DOHH2 (cell line): ENCODE results near the gene CCL2.

ENCODE experiments used
- H3F3A ChIP-seq: fragments of 200-600 bp; sonication (generic), shearing (Covaris generic); 2 replicates; pipeline ENCODE4 v1.6.0; 2016; ENCODE audit warnings: antibody characterized with exemption, mild to moderate bottlenecking; ENCODE audit not compliant: control insufficient read depth, insufficient read depth
- H3K27ac ChIP-seq: fragments of 200-600 bp; sonication (generic); 2 replicates; pipeline ENCODE4 v1.5.1; 2014; ENCODE audit warnings: low read depth, mild to moderate bottlenecking, low read length, moderate library complexity
- H3K27me3 ChIP-seq: fragments of 200-600 bp; sonication (generic); 2 replicates; pipeline ENCODE4 v1.6.1; 2014; ENCODE audit warnings: mild to moderate bottlenecking, low read length, mixed read lengths; ENCODE audit not compliant: control insufficient read depth
- H3K36me3 ChIP-seq: fragments of 200-600 bp; sonication (generic); 2 replicates; pipeline ENCODE4 v1.6.1; 2014; ENCODE audit warnings: mild to moderate bottlenecking, low read length, moderate library complexity, mixed read lengths; ENCODE audit not compliant: control insufficient read depth
- H3K4me1 ChIP-seq: fragments of 200-600 bp; sonication (generic); 2 replicates; pipeline ENCODE4 v1.6.1; 2014; ENCODE audit warnings: mild to moderate bottlenecking, low read length, mixed read lengths; ENCODE audit not compliant: control insufficient read depth
- H3K4me2 ChIP-seq: fragments of 200-600 bp; sonication (generic); 2 replicates; pipeline ENCODE4 v1.6.0; 2014; ENCODE audit warnings: mild to moderate bottlenecking, low read length, moderate library complexity
- H3K4me3 ChIP-seq: fragments of 200-600 bp; sonication (generic); 2 replicates; pipeline ENCODE4 v1.5.1; 2014; ENCODE audit warnings: mild to moderate bottlenecking, low read length, mixed read lengths
- H3K79me2 ChIP-seq: fragments of 200-600 bp; sonication (generic); 2 replicates; pipeline ENCODE4 v1.6.1; 2014; ENCODE audit warnings: mild to moderate bottlenecking, low read length, mixed read lengths; ENCODE audit not compliant: control insufficient read depth
- H3K9me2 ChIP-seq: fragments of 200-600 bp; sonication (generic); replicated peaks from 2 replicates; pipeline ENCODE4 v1.6.1; 2014; ENCODE audit warnings: mild to moderate bottlenecking, low read length, mixed read lengths; ENCODE audit not compliant: control insufficient read depth
- H3K9me3 ChIP-seq: fragments of 200-600 bp; sonication (generic); 2 replicates; pipeline ENCODE4 v1.6.1; 2014; ENCODE audit warnings: antibody characterized with exemption, low read length, mixed read lengths; ENCODE audit not compliant: control insufficient read depth, insufficient read depth
- H4K20me1 ChIP-seq: fragments of 200-600 bp; sonication (generic); 2 replicates; pipeline ENCODE4 v1.6.0; 2014; ENCODE audit warnings: low read depth, mild to moderate bottlenecking, antibody characterized with exemption, low read length, moderate library complexity; ENCODE audit not compliant: control insufficient read depth, insufficient read depth
- CTCF ChIP-seq: fragments of 200-600 bp; sonication (generic); IDR thresholded peaks from one replicate; pipeline ENCODE4 v1.5.1; 2014; ENCODE audit warnings: antibody characterized with exemption, mild to moderate bottlenecking, low read depth, low read length; ENCODE audit not compliant: poor library complexity, severe bottlenecking
- EZH2phosphoT487 ChIP-seq: fragments of 200-600 bp; sonication (generic); IDR thresholded peaks from 2 replicates; pipeline ENCODE4 v1.6.1; 2017; ENCODE audit warnings: borderline replicate concordance, mild to moderate bottlenecking, antibody characterized with exemption, low read length, moderate library complexity, mixed read lengths

Gene CCL2

GRCh38 chr17:34230342-34230741 is 24.7 kb upstream of the CCL2 start:
- H3K36me3 ChIP-seq = no peaks in the 10 kb centered on the region
- no peaks in the 10 kb centered on the region for H3K4me1 ChIP-seq
- H3K27me3 ChIP-seq = no peaks in the 10 kb centered on the region
- no peak overlapping the region for H3K4me2 ChIP-seq
- H4K20me1 ChIP-seq = no peaks in the 10 kb centered on the region
- no peaks in the 10 kb centered on the region for H3F3A ChIP-seq
- H3K79me2 ChIP-seq = no peaks in the 10 kb centered on the region
- TF ChIP-seq EZH2phosphoT487 = no peak
- H3K9me2 ChIP-seq = no peaks in the 10 kb centered on the region
- peaks cover 4% of the 10 kb centered on the region; the same call in 1 of the 2 replicates for H3K9me3 ChIP-seq
- no peak overlapping the region for H3K27ac ChIP-seq
- H3K4me3 ChIP-seq = no peak overlapping the region

- Histone ChIP-seq H3K9me3 (peaks cover 4% of the 10 kb centered on the region; the same call in 1 of the 2 replicates), H3K4me3 (no peak overlapping the region), H3K9me2 (no peaks in the 10 kb centered on the region), H3F3A (no peaks in the 10 kb centered on the region), H4K20me1 (no peaks in the 10 kb centered on the region), H3K27me3 (no peaks in the 10 kb centered on the region), H3K36me3 (no peaks in the 10 kb centered on the region), H3K4me1 (no peaks in the 10 kb centered on the region), H3K27ac (no peak overlapping the region), H3K79me2 (no peaks in the 10 kb centered on the region), H3K4me2 (no peak overlapping the region)
- TF ChIP-seq EZH2phosphoT487 = no peak
- TF ChIP-seq CTCF = no peak
Measured at GRCh38 chr17:34234616-34235015, 20.5 kb upstream of the CCL2 start.

- no peak for TF ChIP-seq CTCF
Measured at GRCh38 chr17:34235389-34236028, 19.6 kb upstream of the CCL2 start.

GRCh38 chr17:34236281-34236892 is 18.7 kb upstream of the CCL2 start:
- H3K27ac ChIP-seq = no peak overlapping the region
- H3F3A ChIP-seq = no peaks in the 10 kb centered on the region
- H4K20me1 ChIP-seq = no peaks in the 10 kb centered on the region
- H3K9me2 ChIP-seq = no peaks in the 10 kb centered on the region
- no peak overlapping the region for H3K4me3 ChIP-seq
- H3K4me2 ChIP-seq = no peak overlapping the region
- H3K36me3 ChIP-seq = no peaks in the 10 kb centered on the region
- TF ChIP-seq CTCF = no peak
- no peak for TF ChIP-seq EZH2phosphoT487
- H3K79me2 ChIP-seq = no peaks in the 10 kb centered on the region
- no peaks in the 10 kb centered on the region for H3K27me3 ChIP-seq
- H3K4me1 ChIP-seq = no peaks in the 10 kb centered on the region
- H3K9me3 ChIP-seq = no peaks in the 10 kb centered on the region

More at GRCh38 chr17:34235389-34236028, 19.6 kb upstream of the CCL2 start:
- Histone ChIP-seq H3K36me3 (no peaks in the 10 kb centered on the region), H3K4me3 (no peak overlapping the region), H3K9me2 (no peaks in the 10 kb centered on the region), H3F3A (no peaks in the 10 kb centered on the region), H3K9me3 (peaks cover 1% of the 10 kb centered on the region; the same call in 1 of the 2 replicates), H3K27ac (no peak overlapping the region), H3K79me2 (no peaks in the 10 kb centered on the region), H3K4me1 (no peaks in the 10 kb centered on the region), H3K27me3 (no peaks in the 10 kb centered on the region), H4K20me1 (no peaks in the 10 kb centered on the region), H3K4me2 (no peak overlapping the region)
